DMS 273 (cell line): Measurements from ENCODE around the gene SRF.

Source experiments
- DNase-seq: peaks from one replicate; lab custom pipeline; 2025; ENCODE audit not compliant: unreplicated experiment; lab: John Stamatoyannopoulos, UW

SRF gene

DNA sequence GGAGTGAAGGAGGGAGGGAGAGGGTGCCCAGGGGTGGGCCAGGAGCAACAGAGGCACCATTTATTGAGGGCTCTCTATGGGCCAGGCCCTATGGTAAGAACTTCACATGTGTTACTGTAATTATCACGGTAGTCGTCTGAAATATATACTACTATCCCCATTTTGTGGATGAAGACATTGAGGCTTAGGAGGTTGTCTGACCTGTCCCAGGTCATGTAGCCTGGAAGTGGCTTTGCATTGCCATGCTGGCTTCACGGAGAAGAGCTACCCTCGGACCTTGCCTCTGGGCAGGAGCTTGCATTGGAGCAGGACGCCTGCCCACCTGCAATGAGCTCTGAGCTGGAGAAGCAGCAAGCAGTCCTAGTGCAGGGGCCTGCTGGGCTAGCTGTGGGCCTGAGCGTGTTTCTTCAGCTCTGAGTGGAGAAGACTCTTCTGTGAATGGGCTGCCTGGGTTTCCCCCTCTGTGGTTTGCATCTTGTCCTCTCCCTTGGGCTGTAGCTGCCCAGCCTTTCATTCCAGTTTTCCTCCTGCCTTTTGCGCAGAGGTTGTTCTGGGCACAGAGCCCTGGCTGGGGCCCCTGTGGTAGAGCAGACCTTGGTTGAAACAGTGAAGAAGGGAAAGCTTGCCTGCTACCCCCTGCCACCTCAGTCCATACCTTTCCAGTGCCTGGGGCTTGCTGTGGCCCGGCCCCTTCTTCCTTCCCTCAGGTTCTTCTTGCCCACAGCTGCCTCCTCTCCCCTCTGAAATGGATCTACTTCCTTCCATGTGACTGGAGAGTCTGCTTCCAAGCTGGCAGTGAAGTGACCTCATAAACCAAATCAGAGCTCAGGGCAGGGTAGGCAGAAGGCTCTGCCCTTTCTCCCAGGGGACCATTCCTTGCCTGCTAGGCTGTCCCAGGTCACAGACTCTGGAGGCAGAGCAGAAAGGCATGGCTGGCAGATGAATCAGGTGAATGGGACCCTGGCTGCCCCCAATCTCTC is 24.1 kb upstream of the SRF start:
- peak; percentile 29 for DNase-seq

DNA sequence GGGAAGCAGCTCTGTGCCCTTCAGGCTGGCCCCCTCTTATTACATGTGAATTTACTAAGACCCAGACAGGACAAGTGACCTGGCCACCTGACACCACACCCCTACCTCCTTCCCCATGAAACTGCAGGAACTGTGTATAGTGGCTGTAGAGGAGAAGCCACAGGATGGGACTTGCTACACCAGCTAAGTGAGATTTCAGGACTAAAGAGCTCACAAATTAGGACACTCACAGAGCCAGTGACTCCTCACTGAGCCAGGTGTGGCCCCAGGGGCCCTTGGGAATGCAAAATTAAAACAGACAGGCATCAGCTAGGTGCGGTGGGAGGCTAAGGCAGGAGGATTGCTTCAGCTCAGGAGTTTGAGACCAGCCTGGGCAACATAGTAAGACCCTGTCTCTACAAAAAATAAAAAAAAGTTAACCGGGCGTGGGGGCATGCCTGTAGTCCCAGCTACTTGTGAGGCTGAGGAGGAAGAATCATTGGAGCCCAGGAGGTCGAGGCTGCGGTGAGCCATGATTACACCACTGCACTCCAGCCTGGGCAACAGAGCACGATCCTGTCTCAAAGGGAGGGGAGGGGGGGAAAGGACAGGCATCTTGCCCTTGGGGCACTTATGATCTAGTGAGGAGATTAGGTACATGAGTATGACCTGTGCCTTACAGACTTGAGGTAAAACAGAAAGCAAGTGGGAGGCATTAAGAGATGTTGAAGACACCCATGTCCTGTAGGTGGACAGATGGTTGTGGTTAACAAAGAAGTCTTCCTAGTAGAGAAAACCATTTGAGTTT is 23.2 kb upstream of the SRF start:
- DNase-seq = no peak

DNA sequence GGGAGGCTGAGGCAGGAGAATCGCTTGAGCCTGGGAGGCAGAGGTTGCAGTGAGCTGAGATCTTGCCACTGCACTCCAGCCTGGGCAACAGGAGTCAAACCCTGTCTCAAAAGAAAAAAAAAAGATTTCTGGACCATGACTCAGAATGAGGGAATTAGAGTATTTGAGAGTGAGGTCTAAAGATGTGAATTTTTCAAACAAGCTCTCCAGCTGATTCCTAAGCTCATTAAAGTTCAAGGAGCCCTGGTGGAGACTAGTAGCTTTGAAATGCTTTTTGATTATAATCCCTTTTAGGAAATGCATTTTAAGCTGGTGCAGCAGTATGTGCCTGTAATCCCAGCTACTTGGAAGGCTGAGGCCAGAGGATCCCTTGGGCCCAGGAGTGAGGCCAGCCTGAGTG is 21.8 kb upstream of the SRF start:
- DNase-seq = no peak

DNA sequence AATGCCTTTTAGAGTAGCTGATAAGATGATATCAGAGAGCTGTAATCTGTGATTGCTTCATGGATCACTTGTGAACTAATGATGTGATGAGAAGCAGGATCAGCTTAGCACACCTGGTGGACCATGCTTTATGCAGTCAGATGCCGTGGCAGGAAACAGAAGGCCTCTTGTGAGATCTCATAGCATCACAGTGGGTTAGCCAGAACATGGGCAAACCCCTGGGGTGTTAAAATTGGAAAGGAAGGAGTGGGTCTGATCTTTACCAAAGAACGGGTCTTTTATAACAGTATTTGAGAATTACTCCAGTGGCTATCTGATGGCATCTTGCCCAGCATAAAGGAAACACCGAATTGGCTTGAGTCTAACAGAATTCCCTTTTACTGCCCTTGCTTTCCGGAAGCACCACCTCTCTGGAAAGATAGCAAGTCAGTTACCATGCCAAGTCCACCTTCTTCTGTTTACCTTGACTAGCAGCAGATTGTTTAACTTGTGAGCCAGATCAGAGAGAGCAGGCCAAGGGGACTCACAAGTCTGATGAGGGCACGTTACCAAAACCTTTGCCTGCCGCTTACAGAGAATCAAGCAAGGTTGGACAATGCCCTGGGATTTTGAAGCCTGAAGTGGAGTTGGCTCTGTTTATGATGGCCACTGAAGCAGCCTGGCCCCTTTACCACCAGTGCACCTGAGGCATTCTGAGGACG is 20.9 kb upstream of the SRF start:
- DNase-seq = no peak

DNA sequence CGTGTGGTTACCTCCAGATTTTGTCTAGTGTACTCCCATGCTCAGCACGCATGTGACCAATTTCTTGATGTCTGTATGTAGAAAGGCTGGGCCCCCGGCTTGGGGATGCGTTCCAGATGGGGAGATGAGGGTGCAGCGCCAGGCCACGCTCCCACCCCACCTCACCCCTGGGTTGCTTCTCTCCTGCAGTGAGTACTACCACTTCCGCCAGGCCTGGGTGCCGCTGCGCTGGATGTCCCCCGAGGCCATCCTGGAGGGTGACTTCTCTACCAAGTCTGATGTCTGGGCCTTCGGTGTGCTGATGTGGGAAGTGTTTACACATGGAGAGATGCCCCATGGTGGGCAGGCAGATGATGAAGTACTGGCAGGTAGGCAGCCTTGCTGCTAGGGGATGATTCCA is 11.5 kb upstream of the SRF start:
- DNase-seq = peak; percentile 53

DNA sequence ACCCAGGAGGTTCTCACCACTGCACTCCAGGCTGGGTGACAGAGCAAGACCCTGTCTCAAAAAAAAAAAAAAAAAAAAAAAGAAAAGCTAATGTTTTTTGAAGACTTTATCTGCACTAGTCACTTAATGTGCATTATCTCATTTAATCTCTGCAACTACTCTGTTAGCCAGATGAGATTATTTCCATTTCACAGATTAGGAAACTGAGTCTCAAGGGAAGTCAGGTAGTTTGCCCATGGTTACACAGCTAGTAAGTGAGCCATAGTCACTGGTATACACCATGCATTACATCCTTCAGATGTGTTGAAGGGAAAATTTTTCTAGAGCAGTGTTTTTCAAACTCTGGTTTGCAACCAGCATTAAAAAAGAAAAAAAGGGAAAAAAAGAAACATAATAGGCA is 7.2 kb upstream of the SRF start:
- DNase-seq = no peak

DNA sequence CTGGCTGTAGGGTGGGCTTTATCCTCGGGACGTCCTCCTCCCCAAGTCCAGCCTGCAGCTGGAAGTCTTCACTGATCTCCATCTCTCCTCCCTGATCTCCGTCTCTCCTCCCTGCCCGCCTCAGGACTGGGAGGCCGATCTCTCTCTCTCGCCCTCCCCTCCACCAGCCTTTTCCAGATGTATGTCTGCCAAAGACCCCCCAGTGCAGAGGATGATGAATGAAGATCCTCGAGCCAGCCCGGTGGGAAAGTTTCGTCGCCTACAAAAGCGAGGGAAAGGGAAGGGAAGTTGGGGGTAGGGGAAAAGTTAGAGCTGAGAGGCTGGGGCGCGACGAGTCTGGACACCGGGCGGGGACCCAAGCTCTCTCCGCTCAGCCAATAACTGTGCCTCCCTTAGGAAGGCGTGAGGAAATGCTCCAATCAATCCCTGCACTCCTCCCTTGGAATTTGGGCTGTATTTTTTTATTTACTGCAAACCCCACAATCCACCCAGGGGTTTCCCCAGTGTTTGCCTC is 595 bp upstream of the SRF start:
- DNase-seq = peak; percentile 94

DNA sequence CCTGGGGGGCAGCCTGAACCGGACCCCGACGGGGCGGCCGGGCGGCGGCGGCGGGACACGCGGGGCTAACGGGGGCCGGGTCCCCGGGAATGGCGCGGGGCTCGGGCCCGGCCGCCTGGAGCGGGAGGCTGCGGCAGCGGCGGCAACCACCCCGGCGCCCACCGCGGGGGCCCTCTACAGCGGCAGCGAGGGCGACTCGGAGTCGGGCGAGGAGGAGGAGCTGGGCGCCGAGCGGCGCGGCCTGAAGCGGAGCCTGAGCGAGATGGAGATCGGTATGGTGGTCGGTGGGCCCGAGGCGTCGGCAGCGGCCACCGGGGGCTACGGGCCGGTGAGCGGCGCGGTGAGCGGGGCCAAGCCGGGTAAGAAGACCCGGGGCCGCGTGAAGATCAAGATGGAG is 636 bp downstream of the SRF start:
- peak; percentile 64 for DNase-seq

DNA sequence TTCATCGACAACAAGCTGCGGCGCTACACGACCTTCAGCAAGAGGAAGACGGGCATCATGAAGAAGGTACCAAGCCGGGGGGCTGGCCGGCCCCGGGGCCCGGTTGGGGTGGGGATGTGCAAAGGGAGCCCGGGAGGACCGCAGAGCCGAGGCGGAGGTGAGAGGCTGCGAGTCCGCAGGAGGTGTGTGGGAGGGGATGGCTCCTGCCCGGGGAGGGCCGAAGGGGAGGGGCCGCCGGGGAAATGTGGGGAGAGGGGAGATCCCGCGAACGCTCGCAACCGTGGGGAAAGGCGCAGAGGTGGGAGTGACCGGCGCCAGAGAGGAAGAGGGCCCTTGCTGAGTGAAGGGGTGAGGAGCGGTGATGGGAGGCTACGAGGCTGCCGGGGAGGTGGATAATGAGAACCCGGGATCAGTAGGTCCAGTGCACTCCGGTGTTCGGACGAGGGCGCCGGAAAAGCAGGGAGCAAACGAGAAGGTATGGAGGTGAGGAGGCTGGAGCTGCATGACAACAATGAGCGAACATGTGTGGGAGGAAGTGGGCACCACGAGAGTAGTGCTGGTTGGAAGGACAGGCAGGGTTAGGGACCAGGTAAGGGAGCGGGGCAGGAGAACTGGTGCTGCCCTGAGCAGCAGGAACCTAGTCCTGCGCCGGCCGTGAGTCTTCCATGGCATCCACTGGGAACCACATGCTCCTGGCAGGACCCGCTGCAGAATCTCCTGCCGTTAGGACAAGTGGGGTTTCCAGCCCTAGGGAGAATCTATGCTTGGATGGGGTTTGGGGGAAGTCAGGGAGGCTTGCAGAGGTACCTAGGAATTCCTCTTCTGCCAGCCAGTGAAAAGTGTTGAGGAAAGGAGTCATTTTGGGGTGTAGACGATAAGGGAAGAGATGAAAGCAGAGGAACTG is 1.3 kb downstream of the SRF start:
- peak; percentile 74 for DNase-seq

DNA sequence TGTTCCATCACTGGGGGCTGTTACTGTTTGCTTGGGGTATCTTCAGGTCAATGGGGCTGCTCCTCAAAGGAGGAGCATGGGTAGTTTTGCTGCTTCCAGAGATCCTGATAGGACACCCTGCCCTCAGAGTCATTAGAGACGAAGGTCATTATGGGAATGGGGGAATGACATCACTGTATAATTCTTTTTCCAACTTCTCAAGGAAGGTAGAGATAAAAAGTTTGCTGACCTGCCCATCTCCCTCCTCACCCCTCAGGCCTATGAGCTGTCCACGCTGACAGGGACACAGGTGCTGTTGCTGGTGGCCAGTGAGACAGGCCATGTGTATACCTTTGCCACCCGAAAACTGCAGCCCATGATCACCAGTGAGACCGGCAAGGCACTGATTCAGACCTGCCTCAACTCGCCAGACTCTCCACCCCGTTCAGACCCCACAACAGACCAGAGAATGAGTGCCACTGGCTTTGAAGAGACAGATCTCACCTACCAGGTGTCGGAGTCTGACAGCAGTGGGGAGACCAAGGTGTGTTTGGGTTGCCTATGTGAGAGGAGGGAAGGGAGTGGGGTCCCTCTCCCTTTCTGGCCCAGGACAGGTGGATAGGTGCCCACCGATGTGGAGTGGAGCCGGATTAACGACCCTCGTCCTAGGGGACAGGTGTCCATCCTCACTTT is 2.7 kb downstream of the SRF start:
- no peak for DNase-seq

DNA sequence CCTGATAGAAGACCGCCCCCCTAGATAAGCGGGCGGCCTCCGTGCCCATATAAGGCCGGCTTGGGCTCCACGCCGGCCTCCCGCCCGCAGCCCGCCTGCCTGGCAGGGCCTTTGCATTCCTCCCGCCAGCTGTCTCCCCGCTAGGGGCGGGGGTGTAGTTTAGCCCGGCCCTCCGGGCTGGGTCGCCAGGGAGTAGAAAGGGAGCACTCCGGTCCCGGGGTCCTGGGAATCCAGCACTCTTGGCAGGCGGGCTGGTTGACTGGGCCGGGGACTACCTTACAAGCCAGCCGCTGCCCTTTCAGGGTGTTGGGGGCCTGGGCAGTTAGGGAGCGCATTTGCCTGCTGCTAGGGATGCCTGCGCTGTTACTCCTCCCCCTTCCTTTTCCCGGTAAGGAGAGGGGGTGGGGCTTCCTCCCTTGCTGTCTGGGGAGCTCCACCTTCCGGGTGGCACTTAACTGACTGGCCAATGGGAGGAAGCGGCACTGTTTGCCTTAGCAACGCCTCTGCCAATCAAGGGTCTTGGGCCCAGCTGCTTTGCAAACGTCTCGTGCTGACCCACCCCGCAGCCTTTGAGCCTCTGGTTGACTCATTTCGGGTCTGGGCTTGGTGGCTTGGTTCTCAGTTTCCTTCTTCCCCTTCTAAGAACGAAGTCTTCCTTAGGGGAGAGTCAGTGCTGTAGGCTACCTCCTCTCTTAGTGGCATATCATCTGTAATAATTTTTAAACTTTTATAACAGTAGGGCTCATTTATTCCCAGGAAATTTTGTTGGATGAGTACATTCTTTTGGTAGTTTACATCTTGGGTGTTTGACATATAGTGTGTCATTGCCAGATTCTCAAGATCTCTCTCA is 3.4 kb downstream of the SRF start:
- DNase-seq = peak; percentile 99

DNA sequence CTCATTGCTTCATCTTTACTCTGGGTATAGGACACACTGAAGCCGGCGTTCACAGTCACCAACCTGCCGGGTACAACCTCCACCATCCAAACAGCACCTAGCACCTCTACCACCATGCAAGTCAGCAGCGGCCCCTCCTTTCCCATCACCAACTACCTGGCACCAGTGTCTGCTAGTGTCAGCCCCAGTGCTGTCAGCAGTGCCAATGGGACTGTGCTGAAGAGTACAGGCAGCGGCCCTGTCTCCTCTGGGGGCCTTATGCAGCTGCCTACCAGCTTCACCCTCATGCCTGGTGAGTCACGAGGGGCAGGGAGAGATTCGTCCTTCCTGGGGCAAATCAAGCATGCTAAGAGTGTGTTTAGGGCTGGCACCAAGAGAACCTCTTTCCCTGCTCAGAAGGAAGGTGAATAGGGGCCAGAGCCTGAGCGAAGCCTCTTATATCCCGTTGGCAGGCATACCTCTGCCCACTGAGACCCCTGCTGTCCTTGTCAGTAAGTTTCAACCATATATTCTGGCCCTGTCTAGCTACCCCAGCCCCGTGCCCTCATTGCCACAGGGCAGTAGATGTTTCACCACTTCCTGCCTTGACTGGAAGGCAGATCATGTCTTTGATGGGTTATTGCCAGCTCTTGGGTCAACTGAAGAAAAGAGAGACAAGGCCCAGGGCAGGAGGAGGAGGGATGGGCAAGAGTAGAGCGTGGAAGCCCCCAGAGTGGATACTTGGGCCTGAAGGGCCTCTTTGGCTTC is 4.8 kb downstream of the SRF start:
- no peak for DNase-seq

DNA sequence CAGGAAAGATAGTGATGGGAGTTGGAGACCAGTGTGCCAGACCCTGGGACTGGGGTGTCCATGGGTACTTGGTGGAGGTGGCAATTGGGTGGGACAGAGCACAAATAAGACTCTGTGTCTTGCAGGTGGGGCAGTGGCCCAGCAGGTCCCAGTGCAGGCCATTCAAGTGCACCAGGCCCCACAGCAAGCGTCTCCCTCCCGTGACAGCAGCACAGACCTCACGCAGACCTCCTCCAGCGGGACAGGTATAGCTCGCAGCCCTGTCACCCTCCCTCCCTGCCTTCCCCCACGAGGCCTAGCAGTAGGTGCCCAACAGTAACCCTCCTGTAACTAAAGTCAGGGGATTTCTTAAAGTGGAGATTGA is 5.3 kb downstream of the SRF start:
- DNase-seq = no peak

DNA sequence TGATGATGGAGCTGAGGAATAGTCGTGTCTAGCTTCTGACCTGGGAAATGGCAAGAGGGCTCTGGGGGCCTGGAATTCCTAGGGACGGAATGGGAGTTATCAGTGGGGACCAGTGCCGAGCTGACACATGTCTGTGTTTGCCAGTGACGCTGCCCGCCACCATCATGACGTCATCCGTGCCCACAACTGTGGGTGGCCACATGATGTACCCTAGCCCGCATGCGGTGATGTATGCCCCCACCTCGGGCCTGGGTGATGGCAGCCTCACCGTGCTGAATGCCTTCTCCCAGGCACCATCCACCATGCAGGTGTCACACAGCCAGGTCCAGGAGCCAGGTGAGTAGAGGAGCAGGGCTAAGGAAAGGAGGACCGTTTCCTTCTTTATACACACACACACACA is 7.1 kb downstream of the SRF start:
- DNase-seq = no peak

DNA sequence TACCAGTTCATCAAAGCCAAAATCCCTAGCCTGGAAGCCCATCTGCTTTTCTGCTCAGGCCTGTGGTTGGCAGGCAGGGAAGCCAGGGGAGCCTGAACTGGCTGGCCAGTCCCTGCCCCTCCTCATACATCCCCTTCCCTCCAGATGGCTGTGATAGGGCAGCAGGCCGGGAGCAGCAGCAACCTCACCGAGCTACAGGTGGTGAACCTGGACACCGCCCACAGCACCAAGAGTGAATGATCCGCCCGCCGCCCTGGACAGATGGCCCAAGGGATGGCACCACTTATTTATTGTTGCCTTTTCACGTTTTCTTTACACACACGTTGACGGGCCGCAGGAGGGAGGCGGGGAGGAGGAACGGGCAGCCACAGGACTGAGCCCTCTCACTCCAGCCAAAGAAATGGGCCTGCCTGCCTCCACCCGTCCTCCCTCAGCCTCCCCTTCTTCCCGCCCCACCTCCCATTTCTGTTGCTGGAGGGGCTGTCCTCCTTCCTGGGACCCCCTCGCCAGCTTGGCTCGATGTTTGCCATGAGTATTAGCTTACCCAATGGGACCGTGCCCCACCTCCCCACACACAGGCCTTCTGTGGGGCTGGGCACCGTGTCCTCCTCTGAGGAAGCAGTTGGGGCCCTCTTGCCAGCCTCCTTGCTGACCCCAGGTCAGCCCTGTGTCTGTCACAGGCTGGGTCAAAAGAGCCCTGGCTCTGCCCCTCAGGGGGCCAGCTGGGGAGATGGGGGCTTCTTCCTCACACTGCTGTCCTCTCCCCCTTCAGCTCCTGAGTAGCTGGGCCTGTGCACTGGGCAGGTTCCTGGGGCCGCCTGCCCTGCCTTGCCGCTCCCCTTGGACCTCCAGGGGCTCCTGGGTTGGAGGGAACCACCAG is 8.1 kb downstream of the SRF start:
- DNase-seq = no peak

DNA sequence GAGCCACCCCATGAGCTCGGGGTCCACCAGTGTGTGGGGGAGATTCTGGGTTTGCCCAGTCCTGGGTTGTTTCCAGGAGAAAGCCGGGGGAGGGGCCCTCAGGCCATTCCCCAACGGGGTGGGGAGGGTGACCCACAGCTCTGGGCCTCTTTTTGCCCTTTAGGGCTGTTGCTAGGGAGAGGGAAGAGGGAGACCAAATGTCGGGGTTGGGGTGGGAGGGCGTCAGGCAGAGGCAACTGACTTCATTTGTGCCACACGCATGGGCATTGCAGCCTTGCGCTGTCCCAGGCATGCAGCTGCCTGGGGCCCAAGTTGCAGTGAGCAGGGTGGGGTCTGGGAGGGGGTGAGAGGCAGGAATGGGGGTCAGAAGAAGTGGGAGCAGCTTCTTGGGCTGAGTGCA is 9.0 kb downstream of the SRF start:
- no peak for DNase-seq

DNA sequence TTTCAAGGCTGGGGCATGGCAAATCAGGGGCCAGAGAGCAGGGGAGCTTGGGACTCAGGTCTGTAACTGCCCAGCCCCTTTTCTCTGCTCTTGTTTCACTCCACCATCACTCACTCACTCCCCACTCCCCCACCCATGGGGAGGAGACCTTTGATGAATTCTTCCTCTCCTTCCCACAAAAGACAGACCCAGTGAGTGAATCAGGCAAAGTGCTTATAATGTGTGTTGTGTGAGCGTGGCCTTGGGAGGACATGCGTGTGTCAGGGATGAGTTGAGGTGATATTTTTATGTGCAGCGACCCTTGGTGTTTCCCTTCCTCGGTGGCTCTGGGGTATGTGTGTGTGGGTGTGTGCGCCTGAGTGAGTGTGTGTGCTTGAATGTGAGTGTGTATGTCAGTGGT is 9.9 kb downstream of the SRF start:
- peak; percentile 31 for DNase-seq
